T-helper 2 cell (primary cell): ENCODE measurements around the gene CLRN1.
"Not testable (repeated sequence)": the region's sequence is repeated elsewhere in the genome, so short reads cannot be mapped to it uniquely, and the experiment has no call there.

ENCODE experiments used
- DNase-seq, 5 experiments: peaks; one replicate each; pipeline versions ENCODE4 v3.0.0 to v3.0.0-alpha.2; 2012 to 2022
- total RNA-seq, 2 donors: gene quantifications; one replicate each; lab custom pipeline; 2026; lab: John Stamatoyannopoulos, UW

Gene CLRN1, protein sequence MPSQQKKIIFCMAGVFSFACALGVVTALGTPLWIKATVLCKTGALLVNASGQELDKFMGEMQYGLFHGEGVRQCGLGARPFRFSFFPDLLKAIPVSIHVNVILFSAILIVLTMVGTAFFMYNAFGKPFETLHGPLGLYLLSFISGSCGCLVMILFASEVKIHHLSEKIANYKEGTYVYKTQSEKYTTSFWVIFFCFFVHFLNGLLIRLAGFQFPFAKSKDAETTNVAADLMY
- total RNA-seq: 0 reads per million in 2 donors

DNA sequence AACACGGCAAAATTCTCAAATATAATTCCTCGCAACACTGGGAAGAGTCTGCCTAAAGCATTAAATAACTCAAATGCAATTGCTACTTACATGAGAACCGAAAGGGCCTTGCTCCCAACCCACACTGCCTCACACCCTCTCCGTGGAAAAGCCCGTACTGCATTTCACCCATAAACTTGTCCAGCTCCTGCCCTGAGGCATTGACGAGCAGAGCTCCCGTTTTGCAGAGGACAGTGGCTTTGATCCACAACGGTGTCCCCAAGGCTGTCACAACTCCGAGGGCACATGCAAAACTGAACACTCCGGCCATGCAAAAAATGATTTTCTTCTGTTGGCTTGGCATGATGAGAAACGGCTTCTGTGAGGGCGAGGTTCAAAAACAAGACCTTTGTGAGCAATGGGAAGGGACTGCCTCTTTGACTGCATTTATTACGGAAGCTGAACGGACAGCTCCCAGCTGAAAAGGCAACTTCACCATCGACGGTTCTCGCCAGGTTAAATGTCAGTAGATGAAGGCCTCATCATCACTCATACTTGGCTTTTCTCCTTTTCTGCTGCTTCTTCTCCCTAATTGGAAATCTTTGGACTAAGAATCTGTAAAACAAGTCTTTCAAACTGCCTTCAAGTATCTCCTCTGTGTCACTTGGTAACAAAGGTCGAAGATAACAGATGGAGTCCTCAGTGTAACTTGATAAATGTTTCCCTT is at the start of gene CLRN1:
Gene CLRN1 (minus strand): TSS at position 362 of the 706 bp plus-strand sequence. CDS start 19 bp downstream, at position 343.
- no peak for DNase-seq

DNA sequence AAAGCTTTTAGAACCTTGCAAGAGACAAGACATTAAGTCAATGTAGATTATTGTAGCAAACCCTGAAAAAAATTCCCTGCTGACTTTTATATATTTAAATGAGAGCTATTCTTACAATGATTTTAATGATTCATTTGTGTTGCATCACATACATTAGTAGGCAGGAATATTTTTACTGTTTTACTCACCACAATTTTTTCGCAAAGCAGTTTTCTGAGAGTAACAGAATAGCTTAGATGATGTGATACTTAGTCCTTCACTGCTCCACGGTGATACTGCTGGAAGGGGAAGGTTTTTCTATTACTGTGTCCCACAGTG is 43.9 kb upstream of the CLRN1 start:
- DNase-seq: no peak

DNA sequence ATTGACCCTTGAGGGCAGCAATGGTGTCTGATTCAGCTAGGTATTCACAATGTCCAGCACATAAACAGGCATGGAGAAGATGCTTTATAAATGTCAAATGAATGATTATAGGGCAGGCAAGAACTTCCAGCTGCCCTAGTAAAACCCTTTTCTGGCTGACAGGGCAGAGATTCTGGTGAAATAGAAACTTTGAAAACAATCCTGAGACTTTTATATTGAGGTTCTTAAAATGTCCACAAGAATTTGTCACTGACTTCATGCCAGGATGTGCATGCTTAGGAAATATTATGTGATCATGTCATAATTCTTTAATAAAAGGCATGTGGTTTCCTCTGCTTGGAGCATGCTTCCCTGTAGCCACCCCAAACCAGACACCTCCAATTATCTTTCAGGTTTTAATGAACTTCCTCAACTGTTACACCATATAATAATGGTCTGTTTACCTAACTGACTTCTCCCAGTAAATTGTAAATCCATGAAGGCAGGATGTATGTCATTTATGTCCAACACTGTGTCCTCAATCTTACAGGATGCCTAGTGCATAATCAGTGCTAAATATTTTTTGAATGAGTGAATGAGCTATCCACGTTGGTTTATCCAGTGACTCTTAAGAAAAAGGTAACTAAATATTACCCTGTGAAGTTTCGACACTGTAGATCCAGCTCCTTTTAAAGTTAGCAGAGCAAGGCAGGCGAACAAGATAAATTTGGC is 43.4 kb upstream of the CLRN1 start:
- no peak for DNase-seq

DNA sequence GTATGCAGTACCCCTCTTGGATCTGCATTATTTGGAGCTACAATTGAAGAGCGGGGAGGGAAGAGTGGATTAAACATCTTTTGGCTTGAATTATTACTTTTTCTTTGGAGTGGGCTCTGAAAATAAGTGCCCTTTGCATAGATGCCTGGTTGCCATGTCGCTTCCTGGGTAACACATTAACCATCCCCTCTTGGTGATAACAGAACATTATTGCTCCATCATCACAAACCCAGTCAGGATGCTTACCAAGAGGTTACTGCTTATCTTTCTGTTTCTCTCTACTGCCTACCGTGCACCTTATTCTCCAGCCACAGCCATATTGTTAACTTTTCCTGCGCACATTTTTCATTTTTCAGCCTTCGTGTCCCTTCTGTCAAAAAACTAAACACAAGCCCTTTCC is 42.7 kb upstream of the CLRN1 start:
- no peak for DNase-seq

DNA sequence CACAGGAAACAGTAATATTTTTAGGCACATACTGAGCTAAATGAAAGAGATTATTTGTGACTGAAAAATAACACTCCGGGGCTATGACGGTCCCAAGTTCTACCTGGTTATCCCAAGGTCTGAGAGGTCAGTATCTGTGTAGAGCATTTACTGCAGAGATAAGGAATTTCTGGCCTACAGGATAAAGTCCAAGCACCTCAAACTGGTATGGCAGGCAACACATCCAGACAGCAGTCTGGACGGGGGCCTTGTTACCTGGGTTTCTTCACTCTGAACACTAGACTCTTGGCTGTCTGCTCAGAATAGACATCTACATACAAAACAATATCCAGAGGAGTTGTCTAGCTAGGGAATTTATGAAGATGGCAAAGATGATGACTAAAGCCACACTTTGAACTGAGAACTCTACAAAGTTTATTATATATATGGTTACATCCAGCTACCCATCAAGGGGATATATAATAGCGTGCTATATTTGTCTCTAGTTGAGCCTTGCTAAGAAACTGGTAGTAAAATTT is 42.0 kb upstream of the CLRN1 start:
- DNase-seq: no peak

DNA sequence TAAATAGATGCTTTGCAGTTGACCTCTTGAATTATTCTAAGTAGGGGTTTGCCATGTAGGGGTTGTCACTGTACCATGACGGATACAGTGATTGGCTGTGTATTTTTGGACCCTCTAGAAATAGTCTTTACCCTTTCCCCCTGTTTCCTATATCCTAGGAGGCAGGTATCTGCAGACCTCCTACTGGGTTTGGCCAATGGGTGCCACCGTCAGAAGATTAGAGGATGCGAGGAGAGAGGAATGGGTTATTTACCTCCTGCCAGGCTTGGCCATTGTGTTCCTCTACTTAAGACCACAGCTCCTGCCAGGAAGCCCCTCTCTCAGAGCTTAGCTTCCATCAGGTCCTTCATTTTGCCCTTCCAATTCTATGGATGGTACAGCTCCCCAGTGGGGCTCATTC is 40.2 kb upstream of the CLRN1 start:
- DNase-seq: no peak

DNA sequence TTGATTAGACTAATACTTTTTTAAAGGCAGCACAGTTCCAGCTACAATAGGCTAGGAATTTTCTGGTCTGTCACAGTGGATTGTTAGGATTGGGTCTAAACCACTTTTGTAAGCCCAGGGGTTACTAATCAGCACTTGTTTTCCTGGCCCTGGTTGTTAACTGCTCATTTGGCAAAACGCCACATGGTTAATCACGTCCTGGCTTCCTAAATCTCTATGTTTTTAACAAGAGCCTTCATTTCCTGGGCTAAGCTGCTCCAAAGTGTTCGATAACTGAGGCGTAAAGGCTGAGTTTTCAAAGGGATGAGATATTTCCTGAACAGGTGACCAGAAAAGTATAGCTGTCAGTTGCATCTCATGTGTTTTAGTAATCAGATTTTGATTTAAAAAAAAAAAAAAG is 38.9 kb upstream of the CLRN1 start:
- DNase-seq: no peak

DNA sequence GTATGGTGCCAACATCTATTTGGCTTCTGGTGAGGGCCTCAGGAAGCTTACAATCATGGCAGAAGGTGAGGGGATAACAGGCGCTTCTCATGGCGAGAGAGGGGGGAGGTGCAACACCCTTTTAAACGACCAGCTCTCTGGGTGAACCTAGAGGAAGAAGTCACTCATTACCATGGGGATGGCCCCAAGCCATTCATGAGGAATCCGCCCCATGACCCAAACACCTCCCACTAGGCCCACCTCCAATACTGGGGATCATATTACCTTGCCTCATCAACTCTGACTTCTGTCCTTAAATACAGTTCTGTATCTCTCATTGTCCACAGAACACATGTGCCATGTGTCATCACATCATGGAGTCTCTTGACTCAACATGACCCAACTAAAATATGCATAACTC is 37.5 kb upstream of the CLRN1 start:
- no peak for DNase-seq

DNA sequence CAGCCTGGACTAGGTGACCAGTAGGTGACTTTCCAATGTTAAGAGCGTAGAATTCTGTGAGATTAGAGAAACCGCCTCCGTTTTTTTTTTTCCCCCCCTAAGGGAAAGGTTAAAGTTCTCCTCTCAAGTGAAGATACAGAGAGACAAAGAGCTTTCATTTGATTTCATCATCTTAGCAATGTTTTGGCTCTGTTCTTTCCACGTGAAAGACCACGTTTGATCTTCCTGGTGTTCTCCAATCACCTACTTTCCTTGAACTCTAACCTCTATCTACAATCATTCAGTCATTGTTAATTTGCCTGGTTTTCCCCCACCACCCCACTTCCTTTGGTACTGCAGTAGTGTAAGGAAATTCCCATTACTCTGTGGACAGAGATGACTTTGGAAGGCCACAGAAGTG is 36.9 kb upstream of the CLRN1 start:
- no peak for DNase-seq

DNA sequence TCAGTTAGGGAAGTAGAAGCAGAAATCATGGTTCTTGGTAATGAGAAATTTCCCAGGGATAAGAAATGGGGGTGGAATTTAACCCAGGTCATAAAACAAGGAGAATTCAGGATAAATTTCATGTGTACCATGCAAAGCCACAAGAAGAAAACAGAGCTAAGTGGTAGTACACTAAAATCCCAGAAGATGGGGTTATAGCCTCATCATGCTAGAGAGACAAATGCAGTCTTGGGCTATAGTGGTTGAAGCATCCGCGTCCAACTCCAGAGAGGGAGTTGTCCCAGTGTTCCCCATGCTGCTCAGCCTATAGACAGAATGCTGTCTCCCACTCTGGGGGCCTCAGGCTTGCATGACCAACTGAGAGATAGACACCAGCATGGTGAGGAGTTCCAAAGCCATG is 36.2 kb upstream of the CLRN1 start:
- DNase-seq: no peak

DNA sequence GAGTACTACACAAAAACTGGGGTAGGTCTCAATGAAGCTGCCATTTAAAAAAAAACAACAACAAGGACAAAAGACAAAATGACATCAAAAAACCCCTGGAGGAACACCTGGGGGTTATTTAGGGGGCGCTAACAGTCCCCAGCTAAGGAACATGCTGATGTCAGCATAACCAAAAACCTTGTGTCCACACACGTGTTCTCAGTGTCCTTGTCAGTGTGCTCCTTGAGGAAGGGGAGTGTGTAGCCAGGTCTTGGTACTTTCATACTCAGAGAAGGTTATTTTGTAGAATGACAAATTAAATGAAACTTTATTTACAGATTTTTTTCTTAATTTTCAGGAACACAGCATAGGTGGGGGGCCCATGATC is 31.2 kb upstream of the CLRN1 start:
- DNase-seq: no peak

DNA sequence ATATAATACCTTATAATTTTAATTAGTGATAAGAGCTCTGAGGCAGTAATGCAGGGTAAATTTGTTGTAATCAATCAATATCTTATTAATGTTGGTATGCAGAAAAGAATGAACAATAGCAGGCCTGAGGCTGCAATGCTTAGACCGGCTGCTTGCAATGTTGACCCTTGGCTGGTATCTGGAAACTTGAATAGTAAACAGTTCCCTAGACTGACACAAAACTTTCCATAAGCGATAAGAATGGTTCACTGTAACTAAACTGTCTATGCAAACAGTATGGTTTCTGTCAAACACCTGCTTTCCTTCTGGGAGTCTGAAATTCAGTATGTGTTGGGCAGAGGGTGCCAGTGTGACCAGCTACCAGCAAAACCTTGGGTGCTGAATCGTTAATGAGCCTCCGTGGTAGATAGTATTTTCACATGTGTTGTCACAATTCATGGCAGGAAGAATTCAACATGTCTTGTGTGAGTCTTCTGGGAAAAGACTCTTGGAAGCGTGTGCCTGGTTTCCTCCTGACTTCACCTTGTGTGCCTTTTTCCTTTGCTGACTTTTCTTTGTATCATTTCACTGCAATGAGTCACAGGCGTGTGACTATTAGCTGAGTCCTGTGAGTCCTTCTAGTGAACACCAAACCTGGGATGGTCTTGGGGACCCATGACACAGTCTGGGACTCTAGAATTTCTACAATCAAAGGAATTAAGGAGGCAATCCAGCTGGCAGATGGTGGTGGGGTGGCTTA is 30.7 kb upstream of the CLRN1 start:
- no peak for DNase-seq

DNA sequence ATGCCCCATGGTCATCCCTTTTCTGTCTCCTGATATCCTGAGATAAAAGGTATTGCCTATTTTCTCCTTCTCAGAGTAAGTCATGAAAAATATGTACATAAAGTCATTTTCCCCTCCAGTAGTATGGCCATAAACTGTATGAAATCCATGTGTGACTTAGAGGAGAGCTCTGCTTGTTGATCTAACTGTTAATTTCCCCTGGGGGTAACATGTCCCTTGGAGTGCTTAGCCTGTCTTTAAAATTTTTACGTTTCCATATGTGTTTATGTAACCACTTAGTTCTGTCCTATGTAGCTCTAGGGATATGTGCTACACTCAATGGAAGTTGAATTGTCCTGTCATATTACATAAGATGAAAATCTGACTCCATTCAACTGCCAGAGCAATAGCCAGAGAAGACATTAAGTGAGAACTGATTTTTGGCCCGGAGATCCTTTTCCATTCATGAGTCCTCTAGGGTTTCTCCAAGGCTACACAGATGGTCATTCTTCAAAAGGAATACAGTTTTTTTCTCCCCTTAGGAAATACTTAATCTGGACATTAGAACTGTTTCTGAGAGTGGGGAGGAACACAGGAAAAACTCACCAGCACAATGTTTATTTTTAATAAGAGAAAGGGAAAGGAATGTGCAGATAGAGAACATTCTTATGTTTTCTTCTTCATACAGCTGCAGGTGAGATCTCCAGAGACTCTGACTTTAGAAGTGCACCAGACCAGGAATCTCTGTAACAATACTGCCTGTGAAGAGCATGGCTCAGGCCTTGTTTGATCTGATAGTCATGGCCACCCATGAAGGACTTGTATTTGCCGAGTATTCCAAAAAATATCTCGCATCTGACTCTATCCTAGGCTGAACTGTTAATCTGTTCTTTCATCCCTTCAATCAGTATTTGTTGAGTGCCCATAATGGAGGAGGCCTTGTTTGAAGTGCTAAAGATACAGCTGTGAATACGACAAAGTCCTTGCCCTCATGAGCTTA is 29.8 kb upstream of the CLRN1 start:
- DNase-seq: no peak

DNA sequence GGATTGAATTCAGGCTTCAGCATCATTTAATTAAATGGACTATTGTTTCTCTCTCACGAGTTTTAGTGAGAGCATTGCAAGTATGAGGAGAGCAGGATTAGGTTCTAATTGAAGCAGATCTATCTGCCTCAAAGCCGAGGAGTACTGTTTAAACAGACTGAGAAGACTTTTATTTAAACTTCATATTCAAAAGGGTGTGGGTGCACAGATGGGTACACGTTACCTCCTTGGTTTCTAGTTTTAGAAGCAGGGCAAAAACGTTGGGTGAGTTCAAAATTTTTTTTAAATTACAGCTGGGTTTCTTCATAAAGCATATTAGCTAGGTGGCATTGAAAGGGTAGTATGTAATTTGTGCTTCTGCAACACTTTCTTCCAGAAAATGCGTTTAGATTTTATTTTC is 26.5 kb upstream of the CLRN1 start:
- DNase-seq: no peak

DNA sequence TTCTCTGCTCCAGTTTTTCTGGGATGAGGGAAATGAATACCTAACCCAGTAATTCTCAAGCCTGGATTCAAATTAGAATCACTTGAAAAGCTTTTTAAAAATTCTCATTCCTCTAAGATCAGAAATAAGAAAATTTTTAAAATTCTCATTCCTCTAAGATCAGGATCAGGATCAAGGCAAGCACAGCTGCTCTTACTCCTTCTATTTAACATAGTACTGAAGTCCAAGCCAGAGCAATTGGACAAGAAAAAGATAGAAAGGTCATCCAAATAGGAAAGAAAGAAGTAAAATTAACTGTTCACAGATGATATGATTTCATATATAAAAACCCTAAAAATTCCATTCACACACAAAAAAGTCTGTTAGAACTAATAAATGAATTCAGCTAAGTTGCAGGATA is 24.2 kb upstream of the CLRN1 start:
- no peak for DNase-seq

DNA sequence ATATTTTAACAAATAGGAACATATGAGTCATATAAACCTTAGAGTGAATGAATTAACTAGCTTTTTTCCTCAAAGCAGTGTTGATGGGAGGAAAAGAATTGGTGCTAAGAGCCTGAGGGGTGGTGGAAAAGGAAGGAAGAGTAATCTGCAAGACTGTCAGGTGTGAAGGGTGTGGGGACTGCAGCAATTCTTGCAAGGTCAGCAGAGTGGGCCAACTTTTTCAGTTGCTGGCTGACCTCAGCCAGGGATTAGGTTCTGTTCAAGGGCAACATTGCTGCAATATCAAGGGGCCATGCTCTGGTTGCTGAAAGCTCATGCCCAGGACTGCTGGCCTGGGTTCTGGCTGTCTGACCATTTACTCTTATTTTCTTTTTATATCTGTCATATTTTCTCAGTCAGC is 23.0 kb upstream of the CLRN1 start:
- no peak for DNase-seq

DNA sequence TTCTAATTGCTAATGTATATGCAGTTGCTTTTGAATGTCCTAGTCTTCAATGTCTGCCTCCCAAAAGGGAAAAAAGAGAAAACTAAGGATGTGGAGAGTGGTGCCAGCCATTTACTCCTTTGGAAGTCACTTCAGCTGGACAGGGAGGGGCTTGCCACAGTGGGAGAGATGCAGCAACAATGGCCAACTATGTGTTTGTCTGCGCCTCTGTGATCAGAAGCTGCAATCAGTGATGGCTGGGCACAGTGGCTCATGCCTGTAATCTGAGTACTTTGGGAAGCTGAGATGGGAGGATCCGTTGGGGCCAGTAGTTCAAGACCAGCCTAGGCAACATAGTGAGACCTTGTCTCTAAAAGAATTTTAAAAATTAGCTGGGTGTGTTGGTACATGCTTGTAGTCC is 16.7 kb upstream of the CLRN1 start:
- DNase-seq: no peak

DNA sequence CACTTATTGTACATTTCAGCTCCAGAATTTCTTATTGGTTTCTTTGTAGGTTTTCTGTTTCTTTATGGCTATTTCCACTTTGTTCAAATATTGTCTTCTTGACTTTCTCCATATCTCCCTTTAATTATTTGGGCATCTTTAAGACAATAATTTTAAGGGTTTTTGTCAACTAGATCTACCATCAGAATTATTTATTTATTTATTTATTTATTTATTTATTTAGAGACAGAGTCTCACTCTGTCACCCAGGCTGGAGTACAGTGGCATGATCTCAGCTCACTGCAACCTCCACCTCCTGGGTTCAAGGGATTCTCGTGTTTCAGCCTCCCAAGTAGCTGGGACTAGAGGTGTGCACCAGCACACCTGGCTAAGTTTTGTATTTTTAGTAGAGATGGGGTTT is 15.9 kb upstream of the CLRN1 start:
- not testable (repeated sequence) for DNase-seq

DNA sequence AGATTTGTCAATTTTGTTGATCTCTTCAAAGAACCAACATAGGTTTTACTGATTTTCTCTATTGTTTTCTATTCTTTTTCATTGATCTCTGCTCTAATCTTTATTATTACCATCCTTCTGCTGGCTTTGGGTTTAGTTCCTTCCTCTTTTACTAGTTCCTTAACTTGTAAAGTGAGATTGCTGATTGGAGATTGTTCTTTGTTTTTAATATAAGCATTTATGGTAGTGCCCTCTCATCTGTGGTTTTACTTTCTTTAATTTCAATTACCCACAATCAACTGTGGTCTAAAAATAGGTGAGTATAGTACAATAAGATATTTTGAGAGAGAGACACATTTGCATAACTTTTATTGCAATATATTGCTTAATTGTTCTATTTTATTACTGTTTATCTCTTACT is 13.2 kb upstream of the CLRN1 start:
- no peak for DNase-seq

DNA sequence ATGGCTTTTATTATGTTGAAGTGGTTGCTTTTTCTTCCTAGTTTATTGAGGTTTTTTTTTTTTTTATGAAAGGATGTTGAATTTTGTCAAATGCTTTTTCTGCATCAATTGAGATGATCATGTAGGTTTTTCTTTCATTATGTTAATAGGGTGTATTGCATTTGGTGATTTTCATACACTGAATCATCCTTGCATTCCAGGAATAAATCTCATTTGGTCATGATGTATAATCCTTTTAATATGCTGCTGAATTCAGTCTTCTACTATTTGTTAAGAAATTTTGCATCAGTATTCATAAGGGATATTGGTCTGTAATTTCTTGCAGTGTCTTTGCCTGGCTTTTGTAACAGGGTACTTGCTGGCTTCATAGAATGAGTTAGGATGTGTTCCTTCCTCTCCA is 11.5 kb upstream of the CLRN1 start:
- no peak for DNase-seq

DNA sequence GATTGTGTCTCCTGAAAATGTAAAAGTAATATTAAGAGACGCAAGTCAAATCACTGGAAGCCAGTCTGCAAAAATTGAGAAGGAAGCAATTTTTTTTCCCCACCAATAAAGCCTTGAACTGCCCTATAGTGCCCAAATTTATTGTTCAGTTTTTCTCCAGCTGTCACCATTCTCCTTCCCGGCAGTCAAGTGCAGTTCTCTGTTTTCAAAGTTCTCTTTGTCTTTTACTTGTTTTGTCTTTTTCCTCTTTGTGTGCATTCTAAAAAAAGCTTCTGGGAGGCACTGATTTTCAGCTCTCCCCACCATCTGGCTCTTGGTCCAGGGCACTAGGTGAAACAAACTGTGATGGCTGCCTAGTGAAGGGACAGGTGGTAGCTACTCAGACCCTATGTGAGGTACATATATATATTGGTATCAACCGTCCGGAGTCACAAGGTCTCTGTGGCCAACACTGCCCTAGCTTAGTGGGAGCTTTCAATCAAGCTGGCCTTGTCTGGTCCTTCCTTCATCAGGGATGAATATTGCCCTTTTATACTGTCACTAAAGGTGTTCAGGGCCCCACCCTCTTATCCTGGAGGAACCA is 6.1 kb upstream of the CLRN1 start:
- DNase-seq: no peak

DNA sequence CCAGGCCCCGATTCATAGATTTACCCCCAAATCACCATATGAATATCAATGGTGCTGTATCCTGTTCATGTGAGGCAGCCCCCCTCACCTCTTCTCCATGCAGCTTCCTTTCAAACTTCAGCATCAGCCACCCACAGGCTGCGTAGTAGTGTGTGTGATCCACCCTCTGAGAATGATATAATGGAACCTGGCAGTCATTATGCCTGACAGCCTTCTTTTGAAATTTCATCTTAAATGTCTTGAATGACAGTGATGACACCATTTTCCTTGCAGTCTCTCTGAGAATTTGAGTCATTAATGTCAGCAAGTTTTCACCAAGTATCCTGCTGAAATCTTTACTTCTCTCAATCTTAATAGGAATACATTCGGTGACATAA is 3.5 kb upstream of the CLRN1 start:
- no peak for DNase-seq
